K562 (cell line): ENCODE measurements around the gene GRAMD2A. TPM values are rescaled to one million over a fixed set of nuclear protein-coding genes. Genes with fewer than 3 reads are reported as not detected.

Source experiments
- CBX3 ChIP-seq, 2 experiments: IDR thresholded peaks; 1 replicate in 1 of 2; 2 replicates in 1 of 2; pipeline ENCODE4 v1.6.1; 2012; ENCODE audit warnings: inconsistent platforms in 2 of 2, low read length in 2 of 2, borderline replicate concordance in 1 of 2, control low read depth in 1 of 2
- CCNT2 ChIP-seq: IDR thresholded peaks from 2 replicates; pipeline ENCODE4 v1.6.1; 2011; ENCODE audit warnings: borderline replicate concordance, low read depth, mild to moderate bottlenecking, moderate library complexity, mixed read lengths, low read length; ENCODE audit not compliant: insufficient read length; ENCODE audit errors: extremely low read depth
- CEBPG ChIP-seq, 3 experiments: fragments of 200-800 bp in 1 of 3; sonication (Bioruptor generic) in 1 of 3; sonication (generic) in 1 of 3; formaldehyde crosslinking in 1 of 3; IDR thresholded peaks in 2 of 3; conservative IDR thresholded peaks in 1 of 3; 2 replicates each; pipeline versions ENCODE4 v1.6.1 to v1.8.0; 2016 to 2022; ENCODE audit warnings: missing compliant biosample characterization in 2 of 3, missing genetic modification characterization in 2 of 3, mild to moderate bottlenecking in 1 of 3, missing genetic modification reagents in 1 of 3
- CHD4 ChIP-seq: fragments of 200-600 bp; sonication (generic); IDR thresholded peaks from 3 replicates; pipeline ENCODE4 v1.6.1; 2012; ENCODE audit warnings: low read depth, mild to moderate bottlenecking, mixed read lengths, low read length, inconsistent platforms; ENCODE audit not compliant: insufficient read depth, insufficient replicate concordance, poor library complexity, severe bottlenecking
- HDAC1 ChIP-seq, 2 experiments: fragments of 450-650 bp; IDR thresholded peaks; 2 replicates each; pipeline ENCODE4 v1.6.1; 2016 to 2017; ENCODE audit warnings: inconsistent platforms in 1 of 2, mild to moderate bottlenecking in 1 of 2, moderate library complexity in 1 of 2
- JUND ChIP-seq, 2 experiments: IDR thresholded peaks; 2 replicates in 1 of 2; 3 replicates in 1 of 2; pipeline ENCODE4 v1.6.1; 2011; ENCODE audit warnings: borderline replicate concordance in 2 of 2, low read depth in 2 of 2, low read length in 2 of 2, improper control_type of control experiment in 1 of 2, missing biosample characterization in 1 of 2, missing genetic modification characterization in 1 of 2, missing genetic modification reagents in 1 of 2
- MYBL2 ChIP-seq, 2 experiments: fragments of 450-650 bp in 1 of 2; sonication (generic) in 1 of 2; formaldehyde crosslinking in 1 of 2; IDR thresholded peaks; 2 replicates each; pipeline versions ENCODE4 v1.6.1 to v1.8.1; 2017 to 2022; ENCODE audit warnings: borderline replicate concordance in 1 of 2, inconsistent platforms in 1 of 2, low read depth in 1 of 2, mild to moderate bottlenecking in 1 of 2, missing genetic modification reagents in 1 of 2, moderate library complexity in 1 of 2
- NCOA6 ChIP-seq: fragments of 450-650 bp; IDR thresholded peaks from 2 replicates; pipeline ENCODE4 v1.6.1; 2017; ENCODE audit warnings: mild to moderate bottlenecking
- NONO ChIP-seq, 2 experiments: fragments of 200-400 bp in 1 of 2; fragments of 450-650 bp in 1 of 2; formaldehyde crosslinking in 1 of 2; IDR thresholded peaks; 2 replicates each; pipeline ENCODE4 v1.6.1; 2017; ENCODE audit warnings: low read depth in 2 of 2, mild to moderate bottlenecking in 2 of 2, moderate library complexity in 2 of 2, low read length in 1 of 2
- POLR2H ChIP-seq: IDR thresholded peaks from 2 replicates; pipeline ENCODE4 v1.6.1; 2016; ENCODE audit warnings: missing genetic modification characterization, low read depth, mild to moderate bottlenecking, control low read depth, missing compliant biosample characterization, moderate library complexity
- PURB ChIP-seq: sonication (generic); formaldehyde crosslinking; IDR thresholded peaks from 2 replicates; pipeline ENCODE4 v1.9.0; 2021; ENCODE audit warnings: low read depth, mild to moderate bottlenecking, missing genetic modification reagents
- ZNF165 ChIP-seq: fragments of 250-450 bp; sonication (Bioruptor Pico); IDR thresholded peaks from 2 replicates; pipeline ENCODE4 v1.4.0; 2020; ENCODE audit warnings: borderline replicate concordance
- ZNF175 ChIP-seq: fragments of 200-800 bp; sonication (Bioruptor generic); IDR thresholded peaks from 2 replicates; pipeline ENCODE4 v1.6.1; 2016; ENCODE audit warnings: low read depth, mild to moderate bottlenecking, missing genetic modification characterization, missing compliant biosample characterization
- ZNF668 ChIP-seq: fragments of 250-450 bp; sonication (Bioruptor Pico); IDR thresholded peaks from 2 replicates; pipeline ENCODE4 v1.8.0; 2022; ENCODE audit warnings: mild to moderate bottlenecking, inconsistent platforms
- polyA plus RNA-seq, 8 experiments: library from polyadenylated mRNA; depleted of rRNA in 4 of 8; stranded (reverse) in 5 of 8; unstranded in 3 of 8; fragments of >200 nt; fragmentation: Nextera tagmentation in 2 of 8; fragmentation: Illumina TruSeq in 1 of 8; extraction: Ambion mirVana in 2 of 8; extraction: Trizol in 1 of 8; gene quantifications; 2 replicates each; pipeline versions ENCODE4 v1.2.1 to v1.2.3, GENCODE V29; 2011 to 2014; ENCODE audit warnings: inconsistent platforms in 1 of 8, missing spikeins in 1 of 8
- total RNA-seq, 7 experiments: library from RNA; depleted of rRNA in 6 of 7; stranded (reverse); fragments of >200 nt in 6 of 7; fragmentation: Illumina TruSeq in 2 of 7; extraction: Trizol in 2 of 7; gene quantifications; 2 replicates each; pipeline versions ENCODE4 v1.2.1 to v1.2.3, GENCODE V29; 2011 to 2021; ENCODE audit warnings: low replicate concordance in 1 of 7
- TF ChIP-seq, protein P1 (sequence below): IDR thresholded peaks from 3 replicates; pipeline ENCODE4 v1.6.1; 2011; ENCODE audit warnings: borderline replicate concordance, mild to moderate bottlenecking, moderate library complexity; ENCODE audit not compliant: insufficient read length; ENCODE audit errors: extremely low read depth
- TF ChIP-seq, protein P2 (sequence below): IDR thresholded peaks from 3 replicates; pipeline ENCODE4 v1.6.1; 2011; ENCODE audit warnings: borderline replicate concordance, mild to moderate bottlenecking; ENCODE audit not compliant: insufficient read length, insufficient read depth
- TF ChIP-seq, protein P3 (sequence below): fragments of 450-650 bp; formaldehyde crosslinking; IDR thresholded peaks from 2 replicates; pipeline ENCODE4 v1.4.0; 2020; ENCODE audit warnings: mild to moderate bottlenecking, mixed read lengths

Gene GRAMD2A
- total and polyA plus RNA-seq, 9 of the 15 experiments (the other 6 are each of a cell fraction or from before 2014, with no cell fraction given): 0.08 to 0.22 TPM; not detected in 7

DNA sequence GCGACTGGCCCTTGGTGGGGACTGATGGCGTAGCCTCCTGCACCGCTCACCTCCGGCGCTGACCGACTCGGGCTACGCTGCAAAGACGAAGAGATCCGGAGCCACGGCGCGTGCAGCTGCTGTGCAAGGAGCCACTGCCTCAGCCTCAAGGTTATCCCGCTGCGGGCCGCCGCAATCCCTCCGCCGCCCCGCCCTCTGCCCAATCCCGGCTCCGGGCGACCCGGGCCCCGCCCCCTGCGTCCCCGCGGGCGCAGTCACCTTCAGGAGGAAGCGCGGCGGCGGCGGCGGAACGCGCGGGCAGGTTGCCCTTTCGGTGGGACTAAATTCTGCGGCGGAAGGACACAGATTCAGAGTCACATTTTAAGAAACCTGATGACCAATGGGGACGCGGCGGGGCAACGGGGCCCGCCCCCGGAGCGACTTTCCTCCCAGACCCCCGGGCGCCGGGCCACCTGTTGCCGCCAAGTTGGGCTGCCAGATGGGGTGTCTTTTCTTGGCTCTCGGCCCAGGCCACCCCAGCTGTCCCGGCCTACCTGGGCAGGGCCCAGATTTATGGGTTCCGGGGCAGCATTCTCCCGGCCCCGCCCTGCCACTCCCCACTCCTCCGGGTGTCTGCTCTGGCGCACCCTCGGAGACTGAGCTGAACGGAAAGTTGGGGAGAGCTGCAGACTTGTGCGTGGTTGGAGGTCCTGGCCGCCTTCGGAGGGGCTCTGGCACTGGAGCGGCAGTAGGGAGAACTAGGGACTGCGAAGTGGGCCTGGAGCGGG, 33.7 kb upstream of the GRAMD2A start, which contains the start of gene PKM (continued):
- TF ChIP-seq CHD4 (peak; percentile 18), JUND (IDR thresholded peaks at IDR 0.05; ENCODE audit: borderline replicate concordance, low read depth, low read length) (peak; percentile 40; the same call in 1 of the 2 replicates), JUND (tag; IDR thresholded peaks at IDR 0.05; ENCODE audit: borderline replicate concordance, low read depth, low read length) (peak; percentile 32; the same call in 1 of the 3 replicates), HDAC1 (IDR thresholded peaks at IDR 0.05) (peak in 1 of 2 experiments; percentile 73; a peak in 1 of 4 replicates), PURB (no peak), POLR2H (peak; percentile 94), ZNF175 (CRISPR knock-in tag) (no peak), MYBL2 (IDR thresholded peaks at IDR 0.05; ENCODE audit: low read depth) (no peak), MYBL2 (CRISPR knock-in tag; IDR thresholded peaks at IDR 0.05; ENCODE audit: borderline replicate concordance) (no peak), ZNF668 (CRISPR knock-in tag) (no peak), CBX3 (IDR thresholded peaks at IDR 0.05; ENCODE audit: borderline replicate concordance in 1 of 2, low read length in 2 of 2) (no peak), ZNF165 (no peak), NCOA6 (no peak), NONO (IDR thresholded peaks at IDR 0.05; ENCODE audit: low read depth in 2 of 2, low read length in 1 of 2) (peak; percentile 14 to 85; a peak in 3 of 4 replicates), CEBPG (CRISPR knock-in tag; IDR thresholded peaks at IDR 0.05) (no peak), CEBPG (tag; conservative IDR thresholded peaks at IDR 0.05 in 1 of 2, IDR thresholded peaks at IDR 0.05 in 1 of 2) (no peak), CCNT2 (peak; percentile 92)
- TF ChIP-seq, protein P1, sequence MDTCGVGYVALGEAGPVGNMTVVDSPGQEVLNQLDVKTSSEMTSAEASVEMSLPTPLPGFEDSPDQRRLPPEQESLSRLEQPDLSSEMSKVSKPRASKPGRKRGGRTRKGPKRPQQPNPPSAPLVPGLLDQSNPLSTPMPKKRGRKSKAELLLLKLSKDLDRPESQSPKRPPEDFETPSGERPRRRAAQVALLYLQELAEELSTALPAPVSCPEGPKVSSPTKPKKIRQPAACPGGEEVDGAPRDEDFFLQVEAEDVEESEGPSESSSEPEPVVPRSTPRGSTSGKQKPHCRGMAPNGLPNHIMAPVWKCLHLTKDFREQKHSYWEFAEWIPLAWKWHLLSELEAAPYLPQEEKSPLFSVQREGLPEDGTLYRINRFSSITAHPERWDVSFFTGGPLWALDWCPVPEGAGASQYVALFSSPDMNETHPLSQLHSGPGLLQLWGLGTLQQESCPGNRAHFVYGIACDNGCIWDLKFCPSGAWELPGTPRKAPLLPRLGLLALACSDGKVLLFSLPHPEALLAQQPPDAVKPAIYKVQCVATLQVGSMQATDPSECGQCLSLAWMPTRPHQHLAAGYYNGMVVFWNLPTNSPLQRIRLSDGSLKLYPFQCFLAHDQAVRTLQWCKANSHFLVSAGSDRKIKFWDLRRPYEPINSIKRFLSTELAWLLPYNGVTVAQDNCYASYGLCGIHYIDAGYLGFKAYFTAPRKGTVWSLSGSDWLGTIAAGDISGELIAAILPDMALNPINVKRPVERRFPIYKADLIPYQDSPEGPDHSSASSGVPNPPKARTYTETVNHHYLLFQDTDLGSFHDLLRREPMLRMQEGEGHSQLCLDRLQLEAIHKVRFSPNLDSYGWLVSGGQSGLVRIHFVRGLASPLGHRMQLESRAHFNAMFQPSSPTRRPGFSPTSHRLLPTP: no peak
- TF ChIP-seq, protein P2, sequence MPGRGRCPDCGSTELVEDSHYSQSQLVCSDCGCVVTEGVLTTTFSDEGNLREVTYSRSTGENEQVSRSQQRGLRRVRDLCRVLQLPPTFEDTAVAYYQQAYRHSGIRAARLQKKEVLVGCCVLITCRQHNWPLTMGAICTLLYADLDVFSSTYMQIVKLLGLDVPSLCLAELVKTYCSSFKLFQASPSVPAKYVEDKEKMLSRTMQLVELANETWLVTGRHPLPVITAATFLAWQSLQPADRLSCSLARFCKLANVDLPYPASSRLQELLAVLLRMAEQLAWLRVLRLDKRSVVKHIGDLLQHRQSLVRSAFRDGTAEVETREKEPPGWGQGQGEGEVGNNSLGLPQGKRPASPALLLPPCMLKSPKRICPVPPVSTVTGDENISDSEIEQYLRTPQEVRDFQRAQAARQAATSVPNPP: no peak
- TF ChIP-seq, protein P3, sequence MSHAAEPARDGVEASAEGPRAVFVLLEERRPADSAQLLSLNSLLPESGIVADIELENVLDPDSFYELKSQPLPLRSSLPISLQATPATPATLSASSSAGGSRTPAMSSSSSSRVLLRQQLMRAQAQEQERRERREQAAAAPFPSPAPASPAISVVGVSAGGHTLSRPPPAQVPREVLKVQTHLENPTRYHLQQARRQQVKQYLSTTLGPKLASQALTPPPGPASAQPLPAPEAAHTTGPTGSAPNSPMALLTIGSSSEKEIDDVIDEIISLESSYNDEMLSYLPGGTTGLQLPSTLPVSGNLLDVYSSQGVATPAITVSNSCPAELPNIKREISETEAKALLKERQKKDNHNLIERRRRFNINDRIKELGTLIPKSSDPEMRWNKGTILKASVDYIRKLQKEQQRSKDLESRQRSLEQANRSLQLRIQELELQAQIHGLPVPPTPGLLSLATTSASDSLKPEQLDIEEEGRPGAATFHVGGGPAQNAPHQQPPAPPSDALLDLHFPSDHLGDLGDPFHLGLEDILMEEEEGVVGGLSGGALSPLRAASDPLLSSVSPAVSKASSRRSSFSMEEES: no peak
